ENCODE data around the gene PKIG. TPM values are rescaled to one million over a fixed set of nuclear protein-coding genes. Genes with fewer than 3 reads are reported as not detected.

PKIG gene
- total RNA-seq, 1 experiment from 2014 or later, result 27.0 TPM

DNA sequence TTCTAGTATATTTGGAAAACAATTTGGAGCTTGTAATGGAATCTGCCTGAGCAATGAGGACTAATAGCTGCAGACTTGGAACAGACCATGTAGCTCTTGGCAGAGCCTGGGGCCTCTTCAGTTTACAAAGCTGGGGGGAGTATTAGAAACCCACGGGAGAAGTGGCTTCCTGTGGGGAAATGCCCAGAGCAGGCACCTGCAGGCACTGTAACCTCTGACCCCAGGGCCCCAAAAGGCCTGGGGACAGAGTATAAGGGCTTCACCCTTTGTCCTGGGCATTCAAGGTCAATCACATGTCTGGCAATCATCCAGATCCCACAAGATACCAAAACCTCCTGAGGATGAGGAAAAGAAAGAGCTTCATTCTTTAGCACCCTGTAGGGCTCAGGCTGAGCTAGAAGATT is 19.4 kb downstream of the PKIG start:
- Histone ChIP-seq H3K27ac (ENCODE audit: insufficient read length, low read depth, low read length) (no peak overlapping the region), H4K8ac (replicated peaks; ENCODE audit: insufficient read length, low read depth, low read length) (no peak overlapping the region)
- H3K4me1 Mint-ChIP-seq, result peaks cover 20 to 26% of the 10 kb centered on the region in 2 experiments

More for the DNA sequence above, 19.4 kb downstream of the PKIG start:
- no peak overlapping the region for H4K5ac ChIP-seq (ENCODE audit: insufficient read length, low read depth, low read length)
- no peak overlapping the region for H2BK15ac ChIP-seq (ENCODE audit: low read depth, low read length)
- no peak overlapping the region for H2BK20ac ChIP-seq (ENCODE audit: low read depth, low read length, poor library complexity, severe bottlenecking)
- H2AFZ ChIP-seq (ENCODE audit: low read length), result no peak overlapping the region
- H3K79me1 ChIP-seq (ENCODE audit: insufficient read depth, low read depth, low read length, poor library complexity, severe bottlenecking), result no peaks in the 10 kb centered on the region
- H3K23me2 ChIP-seq (ENCODE audit: insufficient read length, low read depth, low read length, poor library complexity, severe bottlenecking), result no peaks in the 10 kb centered on the region
- H3K36me3 Mint-ChIP-seq (ENCODE audit: insufficient read depth in 1 of 3, low read depth in 3 of 3), result no peaks in the 10 kb centered on the region
- H3K9me3 Mint-ChIP-seq, result peaks cover 0 to 3% of the 10 kb centered on the region in 2 experiments; a peak in 3 of 5 replicates
- no peak overlapping the region for H4K91ac ChIP-seq (ENCODE audit: insufficient read length, low read depth, low read length)
- no peaks in the 10 kb centered on the region for H3K27me3 ChIP-seq (ENCODE audit: insufficient read depth, low read length)
- no peak overlapping the region for H3K4ac ChIP-seq (ENCODE audit: low read depth, low read length)
- no peaks in the 10 kb centered on the region for H4K20me1 ChIP-seq (ENCODE audit: control insufficient read depth, insufficient read depth, insufficient read length)
- peaks cover 8% of the 10 kb centered on the region; the same call in 1 of the 2 replicates for H3K4me1 ChIP-seq (ENCODE audit: insufficient read depth, low read length)
- H3K9me3 ChIP-seq (ENCODE audit: control insufficient read depth, low read depth, low read length), result no peaks in the 10 kb centered on the region
- H3K4me2 ChIP-seq (ENCODE audit: insufficient read depth, insufficient read length, low read length), result no peak overlapping the region
- H3K18ac ChIP-seq (ENCODE audit: insufficient read length, low read depth, low read length), result no peak overlapping the region
- H3T11ph ChIP-seq (ENCODE audit: low read length), result no peak overlapping the region
- H3K27ac Mint-ChIP-seq, result no peak overlapping the region; a peak in 1 of 7 replicates
- no peaks in the 10 kb centered on the region for H3K79me2 ChIP-seq (ENCODE audit: insufficient read depth, low read length)
- no peak overlapping the region for H3K56ac ChIP-seq (ENCODE audit: insufficient read length, low read depth, low read length)
- no peak overlapping the region for H3K4me3 Mint-ChIP-seq
- TF ChIP-seq, protein P1, sequence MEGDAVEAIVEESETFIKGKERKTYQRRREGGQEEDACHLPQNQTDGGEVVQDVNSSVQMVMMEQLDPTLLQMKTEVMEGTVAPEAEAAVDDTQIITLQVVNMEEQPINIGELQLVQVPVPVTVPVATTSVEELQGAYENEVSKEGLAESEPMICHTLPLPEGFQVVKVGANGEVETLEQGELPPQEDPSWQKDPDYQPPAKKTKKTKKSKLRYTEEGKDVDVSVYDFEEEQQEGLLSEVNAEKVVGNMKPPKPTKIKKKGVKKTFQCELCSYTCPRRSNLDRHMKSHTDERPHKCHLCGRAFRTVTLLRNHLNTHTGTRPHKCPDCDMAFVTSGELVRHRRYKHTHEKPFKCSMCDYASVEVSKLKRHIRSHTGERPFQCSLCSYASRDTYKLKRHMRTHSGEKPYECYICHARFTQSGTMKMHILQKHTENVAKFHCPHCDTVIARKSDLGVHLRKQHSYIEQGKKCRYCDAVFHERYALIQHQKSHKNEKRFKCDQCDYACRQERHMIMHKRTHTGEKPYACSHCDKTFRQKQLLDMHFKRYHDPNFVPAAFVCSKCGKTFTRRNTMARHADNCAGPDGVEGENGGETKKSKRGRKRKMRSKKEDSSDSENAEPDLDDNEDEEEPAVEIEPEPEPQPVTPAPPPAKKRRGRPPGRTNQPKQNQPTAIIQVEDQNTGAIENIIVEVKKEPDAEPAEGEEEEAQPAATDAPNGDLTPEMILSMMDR (conservative IDR thresholded peaks at IDR 0.05), result no peak
- no peak for DNase-seq
- H3K27me3 Mint-ChIP-seq (ENCODE audit: low read depth), result no peaks in the 10 kb centered on the region
- H2BK12ac ChIP-seq (ENCODE audit: insufficient read length, low read depth, low read length), result no peak overlapping the region
- no peak overlapping the region for H2BK5ac ChIP-seq (ENCODE audit: insufficient read length, low read length)
- H3K9ac ChIP-seq (ENCODE audit: extremely low read depth, insufficient read length, low read length), result no peak overlapping the region
- no CpG with 5 or more reads among the region's 1 CpG for WGBS (ENCODE audit: extremely low coverage, insufficient read length, low lambda C conversion rate)
- no peak overlapping the region for H2AK5ac ChIP-seq (ENCODE audit: insufficient read length, low read length)
- no peak overlapping the region for H3K23ac ChIP-seq (ENCODE audit: insufficient read length, low read depth, low read length)
- H2BK120ac ChIP-seq (ENCODE audit: low read depth, low read length, poor library complexity, severe bottlenecking), result no peak overlapping the region
- no peak overlapping the region for H3K14ac ChIP-seq (ENCODE audit: insufficient read depth, low read length)
